ENCODE data around the gene MAPK6. TPM values are rescaled to one million over a fixed set of nuclear protein-coding genes. Genes with fewer than 3 reads are reported as not detected.

The MAPK6 gene
- total RNA-seq, 1 donor = 14.3 TPM

Other genes starting within 250 kb of the MAPK6 start
- gene TMOD3, start 189.6 kb upstream of the MAPK6 start, total RNA-seq = 13.7 TPM
- gene LEO1, start 47.4 kb upstream of the MAPK6 start, total RNA-seq = 5.4 TPM
- gene BCL2L10, start 93.6 kb downstream of the MAPK6 start, total RNA-seq = 0.81 TPM
- gene GNB5, start 172.2 kb downstream of the MAPK6 start, total RNA-seq = 25.3 TPM

Data from hematopoietic multipotent progenitor cell (in vitro differentiated cells).